Epithelial cell of esophagus (primary cell): ENCODE measurements around the gene LINC01488.

Experiments
- DNase-seq: peaks from one replicate; pipeline ENCODE4 v3.0.0; 2010; ENCODE audit warnings: low read depth
- H3K4me3 ChIP-seq: 2 replicates; pipeline ENCODE4 v1.5.1; 2011; ENCODE audit warnings: mild to moderate bottlenecking, low read length, control low read depth
- CTCF ChIP-seq: IDR thresholded peaks from 2 replicates; pipeline ENCODE4 v1.5.1; 2011; ENCODE audit warnings: low read depth, mild to moderate bottlenecking, low read length, control low read depth, inconsistent platforms; ENCODE audit not compliant: insufficient read depth; ENCODE audit errors: missing control alignments

The LINC01488 gene

GRCh38 chr11:69524291-69524882, 42.9 kb downstream of the LINC01488 start:
- TF ChIP-seq CTCF: no peak
- DNase-seq: peak; percentile 60
- H3K4me3 ChIP-seq: no peak overlapping the region

- TF ChIP-seq CTCF: no peak
- H3K4me3 ChIP-seq: no peak overlapping the region
- DNase-seq: no peak
Measured at GRCh38 chr11:69524991-69525411, 43.5 kb downstream of the LINC01488 start.

- no peak for DNase-seq
- TF ChIP-seq CTCF: no peak
- no peak overlapping the region for H3K4me3 ChIP-seq
Measured at GRCh38 chr11:69525516-69526452, 44.3 kb downstream of the LINC01488 start.

- no peak for TF ChIP-seq CTCF
Measured at GRCh38 chr11:69526453-69526810, 45.0 kb downstream of the LINC01488 start.

GRCh38 chr11:69529001-69529400, 47.5 kb downstream of the LINC01488 start:
- H3K4me3 ChIP-seq: no peak overlapping the region
- no peak for DNase-seq
- TF ChIP-seq CTCF: no peak

More at GRCh38 chr11:69526453-69526810, 45.0 kb downstream of the LINC01488 start:
- H3K4me3 ChIP-seq: no peak overlapping the region
- DNase-seq: no peak

GRCh38 chr11:69530278-69531070, 49.0 kb downstream of the LINC01488 start:
- TF ChIP-seq CTCF: no peak
- no peak overlapping the region for H3K4me3 ChIP-seq
- no peak for DNase-seq
